Measurements from ENCODE around the gene SURF1.

The SURF1 gene

GRCh38 chr9:133375116-133375723, 18.9 kb upstream of the SURF1 start:
- Histone ChIP-seq H3K27ac (replicated peaks) (peak overlapping the region; percentile 95), H3K27me3 (ENCODE audit: insufficient read depth, poor library complexity, severe bottlenecking) (no peaks in the 10 kb centered on the region), H3K4me3 (replicated peaks; ENCODE audit: insufficient read depth, low read length) (peak overlapping the region; percentile 82)
- DNase-seq (ENCODE audit: low read depth in 1 of 2, low spot score in 1 of 2): peak in 1 of 2 experiments; percentile 63
- TF ChIP-seq, protein P1, sequence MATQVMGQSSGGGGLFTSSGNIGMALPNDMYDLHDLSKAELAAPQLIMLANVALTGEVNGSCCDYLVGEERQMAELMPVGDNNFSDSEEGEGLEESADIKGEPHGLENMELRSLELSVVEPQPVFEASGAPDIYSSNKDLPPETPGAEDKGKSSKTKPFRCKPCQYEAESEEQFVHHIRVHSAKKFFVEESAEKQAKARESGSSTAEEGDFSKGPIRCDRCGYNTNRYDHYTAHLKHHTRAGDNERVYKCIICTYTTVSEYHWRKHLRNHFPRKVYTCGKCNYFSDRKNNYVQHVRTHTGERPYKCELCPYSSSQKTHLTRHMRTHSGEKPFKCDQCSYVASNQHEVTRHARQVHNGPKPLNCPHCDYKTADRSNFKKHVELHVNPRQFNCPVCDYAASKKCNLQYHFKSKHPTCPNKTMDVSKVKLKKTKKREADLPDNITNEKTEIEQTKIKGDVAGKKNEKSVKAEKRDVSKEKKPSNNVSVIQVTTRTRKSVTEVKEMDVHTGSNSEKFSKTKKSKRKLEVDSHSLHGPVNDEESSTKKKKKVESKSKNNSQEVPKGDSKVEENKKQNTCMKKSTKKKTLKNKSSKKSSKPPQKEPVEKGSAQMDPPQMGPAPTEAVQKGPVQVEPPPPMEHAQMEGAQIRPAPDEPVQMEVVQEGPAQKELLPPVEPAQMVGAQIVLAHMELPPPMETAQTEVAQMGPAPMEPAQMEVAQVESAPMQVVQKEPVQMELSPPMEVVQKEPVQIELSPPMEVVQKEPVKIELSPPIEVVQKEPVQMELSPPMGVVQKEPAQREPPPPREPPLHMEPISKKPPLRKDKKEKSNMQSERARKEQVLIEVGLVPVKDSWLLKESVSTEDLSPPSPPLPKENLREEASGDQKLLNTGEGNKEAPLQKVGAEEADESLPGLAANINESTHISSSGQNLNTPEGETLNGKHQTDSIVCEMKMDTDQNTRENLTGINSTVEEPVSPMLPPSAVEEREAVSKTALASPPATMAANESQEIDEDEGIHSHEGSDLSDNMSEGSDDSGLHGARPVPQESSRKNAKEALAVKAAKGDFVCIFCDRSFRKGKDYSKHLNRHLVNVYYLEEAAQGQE (IDR thresholded peaks at IDR 0.05; ENCODE audit: insufficient replicate concordance, low read depth): no peak
- 0 out of 2 replicates have a peak, but pooled peaks have one; percentile 18 for TF ChIP-seq SPI1 (IDR thresholded peaks at IDR 0.05; ENCODE audit: borderline replicate concordance, low read depth)

GRCh38 chr9:133374612-133375115, 18.4 kb upstream of the SURF1 start:
- Histone ChIP-seq H3K27ac (replicated peaks) (peak overlapping the region; percentile 95), H3K27me3 (ENCODE audit: insufficient read depth, poor library complexity, severe bottlenecking) (no peaks in the 10 kb centered on the region), H3K4me3 (replicated peaks; ENCODE audit: insufficient read depth, low read length) (peak overlapping the region; percentile 82)
- no peak; the same call in 1 of the 2 replicates for TF ChIP-seq GABPA (IDR thresholded peaks at IDR 0.05; ENCODE audit: low read depth)
- TF ChIP-seq POLR2AphosphoS5 (IDR thresholded peaks at IDR 0.05; ENCODE audit: low read depth): no peak
- TF ChIP-seq CTCF (IDR thresholded peaks at IDR 0.05; ENCODE audit: insufficient read depth, low read length): no peak
- TF ChIP-seq SPI1 (IDR thresholded peaks at IDR 0.05; ENCODE audit: borderline replicate concordance, low read depth): no peak
- TF ChIP-seq, protein P1 (IDR thresholded peaks at IDR 0.05; ENCODE audit: insufficient replicate concordance, low read depth): no peak
- peak in 1 of 2 experiments; percentile 57 for DNase-seq (ENCODE audit: low read depth in 1 of 2, low spot score in 1 of 2)

- TF ChIP-seq GABPA (IDR thresholded peaks at IDR 0.05; ENCODE audit: low read depth) (no peak), SPI1 (IDR thresholded peaks at IDR 0.05; ENCODE audit: borderline replicate concordance, low read depth) (no peak), POLR2AphosphoS5 (IDR thresholded peaks at IDR 0.05; ENCODE audit: low read depth) (no peak)
- H3K4me3 ChIP-seq (replicated peaks; ENCODE audit: insufficient read depth, low read length): no peak overlapping the region
- peak overlapping the region; percentile 23 for H3K27ac ChIP-seq (replicated peaks)
- H3K27me3 ChIP-seq (ENCODE audit: insufficient read depth, poor library complexity, severe bottlenecking): no peaks in the 10 kb centered on the region
- DNase-seq (ENCODE audit: low read depth in 1 of 2, low spot score in 1 of 2): no peak
Measured at GRCh38 chr9:133372144-133372543, 15.9 kb upstream of the SURF1 start.

GRCh38 chr9:133371261-133371711, 15.0 kb upstream of the SURF1 start:
- peak in 1 of 2 experiments; percentile 46 for DNase-seq (ENCODE audit: low read depth in 1 of 2, low spot score in 1 of 2)
- Histone ChIP-seq H3K4me3 (replicated peaks; ENCODE audit: insufficient read depth, low read length) (no peak overlapping the region), H3K27me3 (ENCODE audit: insufficient read depth, poor library complexity, severe bottlenecking) (no peaks in the 10 kb centered on the region), H3K27ac (replicated peaks) (peak overlapping the region; percentile 23; the same call in 1 of the 2 replicates)
- TF ChIP-seq, protein P1 (IDR thresholded peaks at IDR 0.05; ENCODE audit: insufficient replicate concordance, low read depth): no peak
- TF ChIP-seq POLR2AphosphoS5 (IDR thresholded peaks at IDR 0.05; ENCODE audit: low read depth): 0 out of 2 replicates have a peak, but pooled peaks have one; percentile 28

Data from HL-60 (cell line).